IPS-NIHi11 (cell line): ENCODE data around the gene ETFA.
"Not testable (repeated sequence)": the region's sequence is repeated elsewhere in the genome, so short reads cannot be mapped to it uniquely, and the experiment has no call there.

Experiments used
- DNase-seq: peaks from one replicate; pipeline ENCODE4 v3.0.0; 2012; ENCODE audit warnings: mixed read lengths, low spot score

ETFA gene

GRCh38 chr15:76324066-76324465 is 12.8 kb upstream of the ETFA start:
- no peak for DNase-seq

- no peak for DNase-seq
Observed at GRCh38 chr15:76321602-76322001, 10.3 kb upstream of the ETFA start.

- DNase-seq: no peak
Observed at GRCh38 chr15:76321171-76321570, 9.9 kb upstream of the ETFA start.

- DNase-seq: no peak
Observed at GRCh38 chr15:76320012-76320411, 8.7 kb upstream of the ETFA start.

- DNase-seq: no peak
Observed at GRCh38 chr15:76313731-76314130, 2.5 kb upstream of the ETFA start.

- not testable (repeated sequence) for DNase-seq
Observed at GRCh38 chr15:76313175-76313567, 1.9 kb upstream of the ETFA start.

GRCh38 chr15:76312540-76313174 is 1.4 kb upstream of the ETFA start:
- no peak for DNase-seq

- no peak for DNase-seq
Observed at GRCh38 chr15:76310475-76311099, 682 bp downstream of the ETFA start.

- no peak for DNase-seq
Observed at GRCh38 chr15:76309601-76310330, 1.5 kb downstream of the ETFA start.

- no peak for DNase-seq
Observed at GRCh38 chr15:76303909-76304308, 7.4 kb downstream of the ETFA start.

- DNase-seq: no peak
Observed at GRCh38 chr15:76299786-76300185, 11.5 kb downstream of the ETFA start.

- no peak for DNase-seq
Observed at GRCh38 chr15:76298986-76299385, 12.3 kb downstream of the ETFA start.

GRCh38 chr15:76297951-76298350 is 13.3 kb downstream of the ETFA start:
- DNase-seq: not testable (repeated sequence)

GRCh38 chr15:76296849-76297248 is 14.4 kb downstream of the ETFA start:
- DNase-seq: no peak

- not testable (repeated sequence) for DNase-seq
Observed at GRCh38 chr15:76294463-76294862, 16.8 kb downstream of the ETFA start.

GRCh38 chr15:76293361-76293760 is 17.9 kb downstream of the ETFA start:
- no peak for DNase-seq

GRCh38 chr15:76289582-76289981 is 21.7 kb downstream of the ETFA start:
- no peak for DNase-seq

- DNase-seq: no peak
Observed at GRCh38 chr15:76286271-76286879, 24.9 kb downstream of the ETFA start.

GRCh38 chr15:76285241-76285825 is 25.9 kb downstream of the ETFA start:
- DNase-seq: peak; percentile 14

GRCh38 chr15:76282465-76282864 is 28.8 kb downstream of the ETFA start:
- DNase-seq: no peak

GRCh38 chr15:76278651-76279050 is 32.6 kb downstream of the ETFA start:
- no peak for DNase-seq

GRCh38 chr15:76274821-76275220 is 36.4 kb downstream of the ETFA start:
- peak; percentile 16 for DNase-seq

GRCh38 chr15:76274226-76274625 is 37.0 kb downstream of the ETFA start:
- DNase-seq: no peak
